Keratinocyte (primary cell): ENCODE measurements around the gene CUBN.

Source experiments
- EZH2 ChIP-seq: IDR thresholded peaks from one replicate; pipeline ENCODE4 v1.6.1; 2012; ENCODE audit warnings: inconsistent platforms, mild to moderate bottlenecking, low read length, moderate library complexity
- TF ChIP-seq, protein P1 (sequence below), 3 experiments: IDR thresholded peaks in 1 of 3; conservative IDR thresholded peaks in 1 of 3; optimal IDR thresholded peaks in 1 of 3; 2 replicates in 2 of 3; 3 replicates in 1 of 3; pipeline versions ENCODE3 to v1.5.1; 2011; ENCODE audit warnings: low read length in 3 of 3, mild to moderate bottlenecking in 3 of 3, moderate library complexity in 2 of 3, control low read depth in 1 of 3, inconsistent platforms in 1 of 3; ENCODE audit not compliant: insufficient read depth in 2 of 3; ENCODE audit errors: extremely low read depth in 1 of 3

GRCh38 chr10:16788778-16789177 lies 340.8 kb downstream of the CUBN start:
- TF ChIP-seq, protein P1, sequence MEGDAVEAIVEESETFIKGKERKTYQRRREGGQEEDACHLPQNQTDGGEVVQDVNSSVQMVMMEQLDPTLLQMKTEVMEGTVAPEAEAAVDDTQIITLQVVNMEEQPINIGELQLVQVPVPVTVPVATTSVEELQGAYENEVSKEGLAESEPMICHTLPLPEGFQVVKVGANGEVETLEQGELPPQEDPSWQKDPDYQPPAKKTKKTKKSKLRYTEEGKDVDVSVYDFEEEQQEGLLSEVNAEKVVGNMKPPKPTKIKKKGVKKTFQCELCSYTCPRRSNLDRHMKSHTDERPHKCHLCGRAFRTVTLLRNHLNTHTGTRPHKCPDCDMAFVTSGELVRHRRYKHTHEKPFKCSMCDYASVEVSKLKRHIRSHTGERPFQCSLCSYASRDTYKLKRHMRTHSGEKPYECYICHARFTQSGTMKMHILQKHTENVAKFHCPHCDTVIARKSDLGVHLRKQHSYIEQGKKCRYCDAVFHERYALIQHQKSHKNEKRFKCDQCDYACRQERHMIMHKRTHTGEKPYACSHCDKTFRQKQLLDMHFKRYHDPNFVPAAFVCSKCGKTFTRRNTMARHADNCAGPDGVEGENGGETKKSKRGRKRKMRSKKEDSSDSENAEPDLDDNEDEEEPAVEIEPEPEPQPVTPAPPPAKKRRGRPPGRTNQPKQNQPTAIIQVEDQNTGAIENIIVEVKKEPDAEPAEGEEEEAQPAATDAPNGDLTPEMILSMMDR (optimal IDR thresholded peaks at IDR 0.05 in 1 of 3, IDR thresholded peaks at IDR 0.05 in 1 of 3, conservative IDR thresholded peaks at IDR 0.05 in 1 of 3; ENCODE audit: extremely low read depth in 1 of 3, insufficient read depth in 2 of 3, low read length in 3 of 3): no peak
- TF ChIP-seq EZH2: no peak
